ENCODE measurements around the gene PRKN.

PRKN gene

GRCh38 chr6:161584051-161584450, 1143.5 kb downstream of the PRKN start:
- Histone ChIP-seq H3K9me3 (ENCODE audit: insufficient read depth, low read length, severe bottlenecking) (no peaks in the 10 kb centered on the region), H3K36me3 (ENCODE audit: insufficient read depth, low read length) (no peaks in the 10 kb centered on the region), H3K4me3 (ENCODE audit: low read depth in 1 of 2, low read length in 2 of 2) (no peak overlapping the region), H3K79me2 (ENCODE audit: insufficient read depth, low read length) (no peaks in the 10 kb centered on the region), H3K27ac (ENCODE audit: low read length) (no peak overlapping the region), H3K4me2 (ENCODE audit: insufficient read depth, low read length) (no peak overlapping the region), H3K9ac (ENCODE audit: low read depth, low read length) (no peak overlapping the region), H4K20me1 (ENCODE audit: insufficient read depth, low read length) (no peaks in the 10 kb centered on the region), H3K27me3 (ENCODE audit: insufficient read depth, low read length, poor library complexity) (no peaks in the 10 kb centered on the region), H2AFZ (ENCODE audit: low read depth, low read length) (no peak overlapping the region), H3K4me1 (ENCODE audit: insufficient read depth, low read length) (no peaks in the 10 kb centered on the region)
- DNase-seq (no peak), ATAC-seq (ENCODE audit: insufficient read depth, low read depth) (no peak)
- TF ChIP-seq CTCF (IDR thresholded peaks at IDR 0.05; ENCODE audit: borderline replicate concordance, extremely low read depth, low read length, poor library complexity, severe bottlenecking) (no peak), EZH2 (IDR thresholded peaks at IDR 0.05; ENCODE audit: borderline replicate concordance, low read depth, low read length, severe bottlenecking) (no peak)

- H3K4me1 ChIP-seq (ENCODE audit: insufficient read depth, low read length) = no peaks in the 10 kb centered on the region
- H3K27me3 ChIP-seq (ENCODE audit: insufficient read depth, low read length, poor library complexity) = no peaks in the 10 kb centered on the region
- H4K20me1 ChIP-seq (ENCODE audit: insufficient read depth, low read length) = no peaks in the 10 kb centered on the region
- H3K4me2 ChIP-seq (ENCODE audit: insufficient read depth, low read length) = no peak overlapping the region
- no peak overlapping the region for H2AFZ ChIP-seq (ENCODE audit: low read depth, low read length)
- H3K79me2 ChIP-seq (ENCODE audit: insufficient read depth, low read length) = no peaks in the 10 kb centered on the region
- H3K27ac ChIP-seq (ENCODE audit: low read length) = no peak overlapping the region
- H3K9me3 ChIP-seq (ENCODE audit: insufficient read depth, low read length, severe bottlenecking) = no peaks in the 10 kb centered on the region
- TF ChIP-seq CTCF (IDR thresholded peaks at IDR 0.05; ENCODE audit: borderline replicate concordance, extremely low read depth, low read length, poor library complexity, severe bottlenecking) (no peak), EZH2 (IDR thresholded peaks at IDR 0.05; ENCODE audit: borderline replicate concordance, low read depth, low read length, severe bottlenecking) (no peak)
- ATAC-seq (ENCODE audit: insufficient read depth, low read depth) = no peak
- no peak overlapping the region for H3K4me3 ChIP-seq (ENCODE audit: low read depth in 1 of 2, low read length in 2 of 2)
- H3K36me3 ChIP-seq (ENCODE audit: insufficient read depth, low read length) = no peaks in the 10 kb centered on the region
- DNase-seq = no peak
- no peak overlapping the region for H3K9ac ChIP-seq (ENCODE audit: low read depth, low read length)
Observed at GRCh38 chr6:161583584-161583983, 1144.0 kb downstream of the PRKN start.

GRCh38 chr6:161578478-161578877, 1149.1 kb downstream of the PRKN start:
- H4K20me1 ChIP-seq (ENCODE audit: insufficient read depth, low read length) = no peaks in the 10 kb centered on the region
- no peak for TF ChIP-seq EZH2 (IDR thresholded peaks at IDR 0.05; ENCODE audit: borderline replicate concordance, low read depth, low read length, severe bottlenecking)
- no peak for TF ChIP-seq CTCF (IDR thresholded peaks at IDR 0.05; ENCODE audit: borderline replicate concordance, extremely low read depth, low read length, poor library complexity, severe bottlenecking)
- no peaks in the 10 kb centered on the region for H3K4me1 ChIP-seq (ENCODE audit: insufficient read depth, low read length)
- no peak overlapping the region for H3K4me3 ChIP-seq (ENCODE audit: low read depth in 1 of 2, low read length in 2 of 2)
- H3K27me3 ChIP-seq (ENCODE audit: insufficient read depth, low read length, poor library complexity) = no peaks in the 10 kb centered on the region
- H3K4me2 ChIP-seq (ENCODE audit: insufficient read depth, low read length) = no peak overlapping the region
- H3K9ac ChIP-seq (ENCODE audit: low read depth, low read length) = no peak overlapping the region
- no peak for ATAC-seq (ENCODE audit: insufficient read depth, low read depth)
- no peak for DNase-seq
- no peaks in the 10 kb centered on the region for H3K36me3 ChIP-seq (ENCODE audit: insufficient read depth, low read length)
- H3K9me3 ChIP-seq (ENCODE audit: insufficient read depth, low read length, severe bottlenecking) = no peaks in the 10 kb centered on the region
- no peak overlapping the region for H3K27ac ChIP-seq (ENCODE audit: low read length)
- no peak overlapping the region for H2AFZ ChIP-seq (ENCODE audit: low read depth, low read length)
- H3K79me2 ChIP-seq (ENCODE audit: insufficient read depth, low read length) = no peaks in the 10 kb centered on the region

Measured in DND-41 (cell line).